GM21619 (cell line): Measurements from ENCODE around the gene MED15.

Experiments used
- ATAC-seq: cut with Tn5 transposase; IDR thresholded peaks from one replicate; pipeline ENCODE4 v1.9.1; 2021; ENCODE audit not compliant: unreplicated experiment

Gene MED15

DNA sequence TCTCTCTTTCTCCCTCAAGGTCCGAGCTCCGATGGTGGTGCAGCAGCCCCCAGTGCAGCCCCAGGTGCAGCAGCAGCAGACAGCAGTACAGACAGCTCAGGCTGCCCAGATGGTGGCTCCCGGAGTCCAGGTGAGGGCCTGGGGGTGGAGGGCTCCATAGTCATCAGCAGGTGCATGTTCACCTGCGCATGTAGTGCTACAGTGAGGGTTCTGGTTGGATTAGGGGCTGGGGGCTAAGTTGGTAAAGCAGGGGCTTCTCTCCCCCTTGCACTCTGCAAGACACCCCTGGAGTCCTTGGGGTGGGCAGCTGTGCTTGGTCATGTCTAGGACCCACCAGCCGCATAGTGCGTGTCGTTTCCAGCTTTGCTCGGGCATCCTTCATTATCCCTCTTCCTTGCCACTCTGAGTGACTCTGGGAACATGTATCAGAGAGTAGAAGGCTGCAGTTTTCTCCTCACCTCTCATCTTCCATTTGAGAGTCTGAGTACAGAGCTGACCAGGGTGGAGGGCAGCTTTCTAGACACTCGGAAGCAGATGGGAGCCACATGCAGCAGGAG lies 61.2 kb downstream of the MED15 start:
- ATAC-seq: no peak

DNA sequence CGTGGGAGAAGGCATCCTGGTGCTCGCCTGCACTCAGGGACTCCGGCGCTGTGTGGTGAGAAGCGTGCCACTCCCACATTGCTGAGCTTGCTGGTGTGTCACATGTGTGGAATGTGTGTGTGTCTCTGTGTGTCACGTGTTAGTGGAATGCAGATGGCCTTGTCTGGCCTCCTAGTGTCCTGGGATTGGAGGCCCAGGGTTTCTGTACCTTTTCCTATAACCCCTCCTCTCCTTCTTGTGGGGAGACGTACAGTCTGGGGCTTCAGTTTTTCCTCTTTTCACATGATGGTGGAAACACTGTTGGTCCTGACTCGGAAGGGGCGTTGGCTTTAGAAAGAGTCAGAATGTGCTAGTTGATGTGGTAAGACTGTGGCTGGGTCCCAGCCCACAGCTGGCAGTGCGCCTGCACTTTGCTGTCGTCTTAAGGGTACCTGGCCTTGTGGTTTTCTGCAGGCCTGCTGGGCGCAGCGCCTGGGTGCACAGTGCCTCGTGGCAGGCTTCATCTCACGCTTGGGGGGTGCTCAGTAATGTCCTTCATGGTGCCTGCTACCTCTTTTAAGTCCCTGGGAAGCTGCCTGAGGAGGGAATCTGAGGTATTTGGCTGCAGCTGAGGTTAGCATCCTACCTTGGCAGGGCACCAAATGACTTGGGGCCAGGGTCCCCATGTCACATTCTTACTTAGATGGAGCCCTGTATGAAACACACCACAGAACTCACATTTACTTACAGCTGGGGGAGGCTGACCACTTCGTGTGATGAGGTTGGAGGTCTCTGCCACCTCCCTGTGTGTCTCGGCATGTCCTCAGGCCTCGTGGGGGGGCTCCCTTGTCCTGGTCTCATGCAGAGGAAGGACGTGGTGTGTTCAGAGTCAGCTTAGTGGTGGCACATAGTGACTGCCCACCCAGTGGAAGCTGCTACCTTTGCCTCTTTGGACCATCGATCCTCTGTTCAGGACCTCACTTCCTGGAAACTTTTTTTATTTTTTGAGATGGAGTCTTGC lies 61.9 kb downstream of the MED15 start:
- no peak for ATAC-seq

DNA sequence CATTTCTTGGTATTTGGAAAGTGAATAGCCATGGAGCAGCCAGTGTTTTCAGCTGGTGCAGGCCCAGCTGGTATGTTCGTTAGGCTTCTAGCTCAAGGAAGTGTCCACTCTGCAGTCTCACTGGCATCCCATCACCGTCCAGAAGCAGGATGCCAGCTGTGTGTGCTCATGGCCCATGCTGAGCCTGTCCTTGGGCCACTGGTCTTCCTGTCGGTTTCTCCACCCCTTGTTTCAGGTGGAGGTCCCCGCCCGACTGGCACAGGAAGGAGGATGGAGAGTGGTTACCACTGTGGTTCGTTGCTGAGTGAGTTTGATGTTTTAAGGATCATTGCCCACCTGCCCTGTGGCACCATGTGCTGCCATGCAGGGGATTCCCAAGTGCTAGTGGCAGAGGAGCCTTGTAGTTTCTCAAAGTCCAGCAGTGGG lies 63.7 kb downstream of the MED15 start:
- ATAC-seq: no peak

DNA sequence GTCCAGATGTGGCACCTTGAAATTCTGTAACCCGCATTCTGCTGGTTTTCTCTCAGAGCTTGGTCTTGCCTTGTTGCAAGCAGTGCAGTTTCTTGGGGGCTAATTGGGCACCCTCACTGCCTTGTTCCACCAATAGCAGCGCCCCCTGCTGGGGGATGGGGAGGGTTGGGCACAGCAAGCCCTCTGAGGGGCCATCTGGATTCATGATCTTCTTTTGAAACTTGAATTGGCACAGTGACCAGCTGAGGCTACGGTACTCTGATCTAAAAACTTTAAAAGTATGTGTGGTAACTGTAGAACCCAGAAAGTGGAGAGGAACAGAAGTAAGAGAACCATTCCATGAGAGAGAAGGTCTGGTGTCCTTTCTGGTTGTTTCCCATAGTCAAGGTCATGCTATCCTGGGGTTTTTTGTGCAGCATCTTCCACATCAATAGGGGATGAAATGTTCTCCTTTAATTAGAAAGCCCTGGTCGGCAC lies 64.2 kb downstream of the MED15 start:
- no peak for ATAC-seq

DNA sequence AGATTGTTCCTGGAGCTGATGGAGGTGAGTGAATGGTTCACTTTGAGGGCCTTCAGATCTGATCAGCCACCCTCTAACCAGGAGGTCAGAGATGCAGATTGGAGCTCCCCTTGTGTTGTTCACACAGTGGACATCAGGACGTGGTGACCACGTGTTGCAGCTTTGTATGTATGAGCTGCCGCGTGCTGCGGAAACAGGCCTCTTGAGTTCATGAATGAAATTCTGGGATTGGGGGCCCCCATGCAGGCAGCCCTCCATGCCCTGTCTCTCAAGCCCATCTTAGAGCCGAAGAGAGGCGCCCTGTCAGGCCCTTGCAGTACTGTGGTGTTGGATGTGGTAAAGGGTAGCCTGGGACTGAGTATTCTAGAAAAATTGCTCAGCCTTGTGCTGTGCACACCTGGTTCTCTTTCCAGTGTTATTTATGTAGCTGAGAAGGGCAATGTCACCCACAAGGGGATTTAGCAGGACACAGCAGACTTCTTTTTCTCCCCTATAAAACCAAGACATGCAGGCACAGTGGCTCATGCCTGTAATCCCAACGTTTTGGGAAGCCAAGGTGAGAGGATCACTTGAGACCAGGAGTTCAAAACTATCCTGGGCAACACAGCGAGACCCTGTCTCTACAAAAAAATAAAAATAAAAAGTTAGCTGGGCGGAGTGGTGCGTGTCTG lies 64.9 kb downstream of the MED15 start:
- ATAC-seq: no peak

DNA sequence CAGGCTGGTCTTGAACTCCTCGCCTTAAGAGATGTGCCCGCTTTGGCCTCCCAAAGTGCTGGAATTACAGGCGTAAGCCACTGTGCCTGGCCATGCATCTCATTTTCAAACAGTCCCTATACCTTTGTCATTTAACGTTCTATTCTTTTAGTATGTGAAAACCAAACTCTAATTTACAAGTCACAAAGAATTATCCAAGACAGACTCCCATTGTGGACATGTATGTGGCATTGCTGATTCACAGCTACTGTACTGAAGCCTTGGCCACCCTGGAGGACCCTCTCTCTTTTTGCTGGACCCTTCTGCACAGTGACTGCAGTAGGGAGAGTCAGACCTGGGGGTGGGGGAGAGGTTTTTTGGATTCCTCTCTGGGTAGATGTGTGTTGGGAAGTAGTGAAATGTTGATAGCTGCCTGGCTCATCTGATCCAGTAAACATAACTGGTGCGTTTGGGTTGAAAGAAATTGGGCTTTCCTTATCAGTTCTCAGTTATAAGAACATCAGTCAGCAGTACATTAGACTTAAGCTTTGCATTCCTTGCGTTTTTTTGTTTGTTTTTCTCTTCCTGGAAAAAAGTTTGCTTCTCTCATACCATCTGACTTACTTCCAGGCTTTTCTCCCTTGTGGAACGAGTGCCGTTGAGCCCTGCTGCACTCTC lies 65.9 kb downstream of the MED15 start:
- no peak for ATAC-seq

DNA sequence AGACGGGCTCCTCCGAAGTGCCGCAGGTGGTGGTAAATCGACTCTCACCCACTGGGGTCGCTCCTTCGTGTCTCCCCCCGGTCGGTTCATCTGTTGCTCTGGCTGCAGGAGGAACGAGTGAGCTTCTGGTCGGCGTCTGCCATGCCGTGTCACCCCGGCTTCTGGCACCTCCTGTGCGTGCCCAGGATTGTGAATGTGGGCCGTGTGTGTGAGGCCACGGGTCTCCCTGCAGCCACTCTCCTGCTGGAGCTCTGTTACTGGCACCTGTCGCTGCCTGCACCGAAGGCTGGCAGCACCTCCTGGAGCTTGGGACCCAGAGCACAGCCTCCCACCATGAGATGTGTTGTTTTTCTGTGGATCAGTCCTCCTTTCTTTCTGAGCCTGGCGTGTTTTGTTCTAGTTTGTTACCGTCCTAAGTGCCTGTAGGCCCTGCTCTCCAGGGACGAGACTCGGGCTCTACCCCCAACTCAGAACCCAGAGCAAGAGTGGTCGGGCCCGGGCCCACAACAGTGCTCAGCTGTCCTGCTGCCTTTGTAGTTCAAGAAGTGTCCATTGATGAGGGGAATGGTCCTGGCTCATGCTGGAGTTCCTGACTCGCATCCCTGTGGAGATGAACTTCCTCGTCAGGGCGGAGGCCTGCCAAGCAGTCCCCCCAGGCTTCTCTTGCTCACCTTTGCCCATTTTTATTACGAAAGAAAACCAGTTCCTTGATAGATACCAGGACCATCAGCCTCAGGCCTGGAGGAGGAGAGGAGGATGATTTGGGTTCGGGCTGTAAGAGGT lies 66.6 kb downstream of the MED15 start:
- ATAC-seq: no peak

DNA sequence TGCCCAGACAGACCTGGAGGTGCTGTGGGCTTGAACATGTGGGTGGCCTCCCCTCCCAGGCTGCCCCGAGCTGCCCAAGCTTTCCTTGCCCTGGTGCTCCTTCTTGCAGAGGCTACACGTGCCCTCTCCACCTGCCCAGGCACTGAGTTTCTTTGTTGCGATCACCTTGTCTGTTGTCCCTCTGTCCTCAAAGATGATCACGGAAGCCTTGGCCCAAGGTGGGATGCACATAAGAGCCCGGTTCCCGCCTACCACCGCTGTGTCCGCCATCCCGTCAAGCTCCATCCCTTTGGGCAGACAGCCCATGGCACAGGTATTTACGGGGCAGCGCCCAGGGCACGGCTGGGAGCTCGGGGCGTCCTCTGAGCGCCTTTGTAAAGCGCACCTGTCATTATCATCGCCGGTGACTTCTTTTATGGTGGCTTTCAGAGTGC lies 67.5 kb downstream of the MED15 start:
- ATAC-seq: no peak

DNA sequence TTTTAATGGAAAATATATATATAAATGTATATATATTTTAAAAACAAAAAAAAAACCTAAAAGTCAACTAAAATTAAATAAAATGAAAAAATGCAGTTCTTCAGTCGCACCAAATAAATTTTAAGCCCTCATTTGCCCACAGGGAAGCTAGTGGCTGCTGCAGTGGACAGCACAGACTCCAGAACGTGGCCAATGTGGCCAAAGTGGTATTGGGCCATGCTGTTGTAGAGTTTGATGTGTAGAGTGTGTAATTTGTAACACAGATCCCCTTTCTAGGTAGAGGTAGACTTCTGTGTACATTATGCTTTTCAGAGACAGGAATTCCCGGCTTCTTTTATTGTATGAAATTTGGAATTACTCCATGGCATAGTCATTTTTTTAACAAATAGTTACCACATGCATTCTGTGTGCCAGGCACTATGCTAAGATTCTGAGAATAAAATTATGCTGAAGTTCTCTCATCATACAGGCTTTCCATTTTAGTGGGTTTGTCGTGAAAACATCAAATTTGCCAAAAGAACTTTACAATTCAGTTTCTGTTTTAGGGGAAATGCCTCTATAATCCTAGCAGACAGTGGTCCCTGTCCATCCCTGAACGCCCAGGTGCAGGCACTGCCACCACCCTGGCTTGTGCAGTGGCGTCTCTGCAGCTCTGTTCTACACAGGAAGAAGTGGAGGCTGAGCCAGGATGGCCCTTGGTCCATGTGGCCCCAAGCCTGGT lies 68.5 kb downstream of the MED15 start:
- no peak for ATAC-seq

DNA sequence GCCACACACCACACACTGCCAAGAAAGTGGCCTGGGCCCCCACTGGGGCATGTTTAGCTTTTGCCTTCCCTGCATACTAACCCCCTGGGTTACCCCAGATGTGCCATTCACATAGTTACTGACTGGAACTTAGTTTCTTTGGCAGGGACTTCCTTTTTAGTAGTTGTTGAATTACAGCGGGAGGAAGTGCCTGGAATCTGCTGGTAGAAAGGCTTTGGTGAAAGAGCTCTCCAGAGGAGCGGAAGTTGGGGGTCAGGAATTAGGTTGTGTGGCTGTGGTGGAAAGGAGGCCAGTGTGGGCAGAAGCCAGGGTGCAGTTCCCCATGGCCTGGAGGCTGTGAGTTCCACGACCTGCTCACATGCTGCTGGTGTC lies 69.0 kb downstream of the MED15 start:
- no peak for ATAC-seq

DNA sequence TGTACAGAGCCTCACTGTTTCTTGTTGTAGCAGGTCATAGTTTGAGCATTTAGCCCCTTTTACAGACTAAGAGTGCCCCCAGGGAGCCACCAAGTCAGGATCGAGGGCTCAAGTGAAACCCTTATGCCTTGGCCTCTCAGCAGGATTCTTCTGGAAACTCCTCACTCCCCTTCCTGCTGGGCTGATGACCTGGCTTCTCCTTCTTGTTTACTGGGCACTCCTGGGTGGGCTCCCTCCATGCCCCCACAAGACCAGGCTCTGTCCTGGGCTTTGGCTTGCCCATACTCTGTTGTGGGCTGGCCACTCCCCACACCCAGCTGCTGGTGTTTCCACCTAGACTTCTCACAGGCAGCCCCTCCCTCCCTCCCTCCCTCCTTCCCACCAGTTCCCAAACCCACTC lies 69.6 kb downstream of the MED15 start:
- ATAC-seq: no peak

DNA sequence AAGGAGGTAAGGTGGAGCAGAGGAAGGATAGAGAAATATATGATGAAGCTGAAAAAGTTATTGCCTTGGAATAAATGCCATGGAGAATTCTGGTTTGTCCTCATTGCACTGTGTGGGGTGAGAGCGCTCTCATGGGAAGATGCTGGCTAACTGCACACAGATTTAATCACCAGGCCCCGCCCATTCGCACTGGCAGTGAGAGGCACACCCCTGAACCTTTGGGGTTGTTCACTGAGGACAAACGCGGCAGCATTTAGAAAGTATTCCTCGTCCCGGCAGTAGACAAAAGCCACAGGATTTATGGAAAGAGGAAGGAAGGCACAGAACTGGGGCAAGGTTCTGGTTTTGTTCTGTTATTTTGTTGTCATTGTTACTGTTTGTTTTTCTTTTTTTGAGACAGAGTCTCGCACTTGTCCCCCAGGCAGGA lies 70.2 kb downstream of the MED15 start:
- ATAC-seq: no peak

DNA sequence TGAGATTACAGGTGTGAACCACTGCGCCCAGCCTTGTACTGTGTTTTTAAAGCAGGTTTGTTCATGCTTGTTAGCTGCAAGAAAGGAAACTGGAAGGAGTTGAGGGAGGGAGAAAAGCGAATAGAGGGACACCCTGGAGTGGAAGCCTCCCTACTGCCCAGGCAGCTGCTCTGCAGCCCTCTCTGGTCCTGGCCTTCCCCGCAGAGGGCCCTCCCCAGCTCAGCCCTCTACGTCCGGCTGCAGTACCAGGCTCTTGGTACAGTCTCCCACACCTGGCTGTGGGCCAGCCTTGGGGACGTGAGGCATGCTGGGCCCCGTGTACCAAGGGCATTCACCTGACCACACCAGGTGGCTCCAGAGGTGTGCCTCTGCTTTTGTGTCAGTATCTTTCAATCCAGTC lies 70.8 kb downstream of the MED15 start:
- no peak for ATAC-seq

DNA sequence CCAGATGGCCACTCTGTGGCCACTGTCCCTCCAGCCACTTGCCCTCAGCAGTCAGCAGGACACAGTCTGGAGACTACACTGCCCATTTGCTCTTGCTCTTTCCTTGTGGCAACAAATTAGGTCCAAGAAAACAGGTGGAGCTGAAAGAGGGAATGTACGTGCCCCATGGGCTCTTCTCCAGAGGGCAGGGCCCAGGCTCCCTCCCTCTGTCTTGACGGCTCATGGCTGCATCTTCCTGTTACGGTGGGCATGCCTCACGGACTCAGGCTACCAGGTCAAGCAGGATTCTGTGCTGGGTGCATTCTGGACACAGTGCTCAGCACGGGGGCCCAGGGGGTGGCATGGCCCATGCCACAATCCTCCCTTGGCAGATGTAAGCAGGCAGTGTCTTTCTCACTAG lies 71.3 kb downstream of the MED15 start:
- no peak for ATAC-seq

DNA sequence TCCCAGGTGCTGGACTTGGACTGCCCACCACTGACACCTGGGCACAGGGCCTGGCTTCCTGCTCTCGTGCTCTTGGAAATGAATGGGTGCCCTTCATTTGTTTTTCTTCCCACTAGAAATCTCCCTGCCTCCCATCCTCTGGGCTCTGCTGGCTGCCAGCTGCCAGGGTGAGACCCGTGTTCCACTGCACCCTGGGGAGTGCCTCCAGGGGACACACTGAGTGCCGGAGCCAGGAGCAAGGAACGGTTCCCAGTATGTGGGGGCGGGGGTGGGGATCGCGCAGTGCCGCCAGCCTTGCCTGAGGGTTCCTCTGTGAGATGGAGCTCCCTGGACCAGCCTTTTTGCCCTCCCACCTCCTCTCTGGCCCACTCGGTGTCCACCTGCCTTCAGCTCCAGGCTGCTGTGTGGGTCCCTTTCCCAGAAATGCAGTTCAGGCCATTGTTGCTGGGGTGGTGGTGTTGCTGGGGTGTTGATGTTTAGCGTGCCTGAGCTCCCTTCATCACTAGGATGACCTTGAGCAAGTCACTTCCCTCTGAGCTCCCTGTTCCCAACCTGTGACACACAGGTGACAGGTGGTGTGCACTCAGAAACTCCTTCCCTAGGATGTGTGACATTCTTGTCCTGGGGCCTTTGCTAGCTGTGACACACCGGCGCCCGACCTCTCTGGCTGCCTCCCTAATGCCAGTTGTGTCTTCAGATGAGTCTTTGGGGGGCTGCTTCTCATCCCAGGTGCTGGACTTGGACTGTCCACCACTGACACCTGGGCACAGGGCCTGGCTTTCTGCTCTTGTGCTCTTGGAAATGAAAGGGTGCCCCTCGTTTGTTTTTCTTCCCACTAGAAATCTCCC lies 72.1 kb downstream of the MED15 start:
- ATAC-seq: no peak

DNA sequence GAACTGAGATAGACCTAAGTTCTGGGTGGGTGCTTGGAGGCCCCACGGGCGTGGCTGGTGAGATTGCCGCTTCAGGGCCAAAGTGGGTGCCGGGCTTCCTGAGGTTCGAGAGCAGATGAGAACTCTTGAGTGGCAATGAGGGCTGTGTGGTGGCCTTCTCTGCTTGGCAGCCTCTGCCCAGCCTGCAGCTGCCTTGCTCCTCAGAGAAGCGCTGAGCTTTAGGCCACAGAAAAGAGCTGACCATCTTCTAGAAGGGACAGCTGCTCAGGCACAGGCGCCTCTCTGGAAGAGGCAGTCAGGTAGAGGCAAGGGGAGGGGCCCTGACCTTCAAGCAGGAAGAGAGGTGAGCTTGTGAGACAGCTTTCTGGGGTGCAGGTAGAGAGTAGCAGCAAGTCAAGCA lies 72.8 kb downstream of the MED15 start:
- no peak for ATAC-seq

DNA sequence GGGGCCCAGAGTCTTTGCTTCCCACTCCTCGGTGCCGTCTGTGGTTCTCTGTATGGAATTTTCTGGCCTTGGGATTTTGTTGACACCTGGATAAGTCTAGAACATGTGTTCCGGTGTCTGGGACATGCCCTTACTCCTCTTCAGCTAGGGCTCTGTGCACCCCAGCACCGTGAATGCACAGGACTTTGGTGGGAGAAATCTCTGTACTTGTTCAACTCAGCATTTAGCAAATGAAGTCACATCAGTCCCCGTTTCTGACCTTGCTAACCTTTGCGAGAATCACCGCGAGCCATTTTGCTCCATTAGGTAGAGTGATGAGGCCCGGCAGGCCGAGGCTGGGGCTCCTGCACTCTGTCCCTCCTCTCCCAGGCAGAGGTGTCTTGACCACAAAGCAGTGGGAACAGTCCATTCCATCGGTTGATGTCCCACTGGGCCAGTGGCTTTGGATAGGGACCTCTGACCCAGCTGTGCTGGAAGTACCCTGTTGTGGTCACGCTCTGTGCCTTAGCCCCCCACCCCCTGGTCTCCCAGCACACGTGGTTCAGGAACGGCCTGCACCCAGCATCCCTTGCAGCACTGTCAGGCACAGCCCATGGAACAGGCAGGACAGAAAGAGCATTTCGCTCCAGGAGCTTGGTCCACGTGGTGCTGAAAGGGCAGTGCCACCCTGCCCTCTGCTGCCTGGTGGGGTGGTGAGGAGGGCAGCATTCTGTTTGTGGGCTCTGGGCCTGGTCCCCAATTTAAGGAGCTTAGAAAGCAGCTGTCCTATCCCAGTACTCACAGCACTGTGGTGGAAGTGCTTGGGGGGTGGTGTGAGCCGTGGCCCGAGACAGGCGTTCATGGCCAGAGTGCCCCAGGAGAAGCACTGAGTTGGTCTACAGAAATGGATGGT lies 73.4 kb downstream of the MED15 start:
- ATAC-seq: no peak
